ENCODE data around the gene CFAP20DC. TPM values are rescaled to one million over a fixed set of nuclear protein-coding genes. Genes with fewer than 3 reads are reported as not detected.

CFAP20DC gene
- total and polyA plus RNA-seq, 12 donors: 0.35 to 6.0 (median 2.0) TPM

DNA sequence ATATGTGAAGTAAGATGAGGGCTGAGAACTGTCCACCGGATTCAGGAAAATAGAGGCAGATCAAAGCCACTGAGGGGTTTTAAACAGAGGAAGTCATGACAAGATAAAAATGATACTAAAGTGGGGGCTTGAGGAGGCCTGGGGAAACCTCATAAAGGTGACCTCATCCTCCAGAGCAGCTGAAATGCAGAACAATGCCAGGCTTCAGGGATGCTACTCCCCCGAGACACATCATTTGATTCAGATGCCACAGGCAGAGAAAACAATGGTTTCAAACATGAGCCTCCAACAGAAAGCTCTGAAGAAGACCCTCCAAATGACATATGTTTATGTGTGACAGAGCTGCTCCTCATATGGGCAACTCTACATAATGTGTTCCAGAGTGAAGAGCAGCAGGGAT, 6.4 kb downstream of the CFAP20DC start:
- Histone ChIP-seq H3K36me3 (replicated peaks in 1 of 2) (no peaks in the 10 kb centered on the region), H3K9me3 (replicated peaks in 1 of 3) (no peaks in the 10 kb centered on the region), H3K4me1 (replicated peaks in 1 of 2) (no peaks in the 10 kb centered on the region), H3K27ac (no peak overlapping the region), H3K4me3 (no peak overlapping the region), H3K27me3 (no peaks in the 10 kb centered on the region)
- no peak for TF ChIP-seq POLR2A (IDR thresholded peaks at IDR 0.05)
- TF ChIP-seq, protein P1, sequence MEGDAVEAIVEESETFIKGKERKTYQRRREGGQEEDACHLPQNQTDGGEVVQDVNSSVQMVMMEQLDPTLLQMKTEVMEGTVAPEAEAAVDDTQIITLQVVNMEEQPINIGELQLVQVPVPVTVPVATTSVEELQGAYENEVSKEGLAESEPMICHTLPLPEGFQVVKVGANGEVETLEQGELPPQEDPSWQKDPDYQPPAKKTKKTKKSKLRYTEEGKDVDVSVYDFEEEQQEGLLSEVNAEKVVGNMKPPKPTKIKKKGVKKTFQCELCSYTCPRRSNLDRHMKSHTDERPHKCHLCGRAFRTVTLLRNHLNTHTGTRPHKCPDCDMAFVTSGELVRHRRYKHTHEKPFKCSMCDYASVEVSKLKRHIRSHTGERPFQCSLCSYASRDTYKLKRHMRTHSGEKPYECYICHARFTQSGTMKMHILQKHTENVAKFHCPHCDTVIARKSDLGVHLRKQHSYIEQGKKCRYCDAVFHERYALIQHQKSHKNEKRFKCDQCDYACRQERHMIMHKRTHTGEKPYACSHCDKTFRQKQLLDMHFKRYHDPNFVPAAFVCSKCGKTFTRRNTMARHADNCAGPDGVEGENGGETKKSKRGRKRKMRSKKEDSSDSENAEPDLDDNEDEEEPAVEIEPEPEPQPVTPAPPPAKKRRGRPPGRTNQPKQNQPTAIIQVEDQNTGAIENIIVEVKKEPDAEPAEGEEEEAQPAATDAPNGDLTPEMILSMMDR (IDR thresholded peaks at IDR 0.05): no peak
- intact Hi-C loops (cut with DNase I): no loop called here
- WGBS, 4 donors: 89 to 93% (median 90%) methylated on average over 2 of the region's 2 CpGs
- DNase-seq: no peak

DNA sequence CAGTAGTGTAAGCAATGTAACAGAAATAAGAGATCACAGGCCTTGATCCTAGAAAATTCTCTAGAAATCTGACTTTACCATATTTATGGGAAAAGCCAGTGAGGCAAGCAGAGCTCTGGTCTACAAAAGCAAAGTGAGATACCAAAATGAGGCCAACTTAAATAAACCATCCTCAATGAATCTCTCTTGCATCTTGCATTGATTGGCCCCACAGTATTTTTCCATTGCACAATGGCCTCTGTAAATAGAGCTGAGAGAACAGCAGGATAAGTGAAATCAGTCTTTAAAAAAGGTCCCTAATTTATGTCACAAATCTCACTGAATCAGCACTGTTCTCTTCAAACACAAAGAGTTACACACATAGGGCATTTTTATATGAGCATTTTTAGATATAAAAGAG, 8.9 kb downstream of the CFAP20DC start:
- Histone ChIP-seq H3K36me3 (replicated peaks in 1 of 2) (no peaks in the 10 kb centered on the region), H3K9me3 (replicated peaks in 1 of 3) (no peaks in the 10 kb centered on the region), H3K4me3 (no peak overlapping the region), H3K27me3 (no peaks in the 10 kb centered on the region), H3K4me1 (replicated peaks in 1 of 2) (no peaks in the 10 kb centered on the region), H3K27ac (no peak overlapping the region)
- TF ChIP-seq POLR2A (IDR thresholded peaks at IDR 0.05): no peak
- TF ChIP-seq, protein P1 (IDR thresholded peaks at IDR 0.05): no peak
- intact Hi-C loops (cut with DNase I): no loop called here
- DNase-seq: no peak

DNA sequence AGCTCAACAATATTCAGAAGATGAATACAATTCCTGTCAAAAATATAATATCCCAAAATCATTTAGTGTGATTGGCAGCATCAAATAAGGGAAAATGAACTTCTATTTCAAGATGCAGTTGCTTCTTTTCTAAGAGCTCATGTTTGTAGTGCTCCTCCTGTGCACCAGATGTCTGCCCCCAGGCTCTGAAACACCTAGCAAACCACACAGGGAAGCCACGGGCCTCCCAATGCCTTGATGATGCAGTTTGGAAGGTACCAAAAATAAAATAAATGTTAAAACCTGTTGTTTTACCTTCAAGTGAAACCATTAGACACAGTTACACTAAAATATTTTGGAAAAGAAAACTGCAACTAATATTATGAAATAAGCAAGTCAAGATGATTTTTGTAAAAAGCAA, 22.2 kb downstream of the CFAP20DC start:
- Histone ChIP-seq H3K4me1 (replicated peaks in 1 of 2) (peaks cover 0 to 8% of the 10 kb centered on the region in 2 donors), H3K9me3 (replicated peaks in 1 of 3) (no peaks in the 10 kb centered on the region), H3K27ac (no peak overlapping the region), H3K4me3 (no peak overlapping the region), H3K36me3 (replicated peaks in 1 of 2) (no peaks in the 10 kb centered on the region), H3K27me3 (no peaks in the 10 kb centered on the region)
- TF ChIP-seq, protein P1 (IDR thresholded peaks at IDR 0.05): no peak
- no peak for TF ChIP-seq POLR2A (IDR thresholded peaks at IDR 0.05)
- intact Hi-C loops (cut with DNase I): no loop called here
- DNase-seq: no peak
- 85 to 95% (median 88%) methylated on average over 1 of the region's 1 CpG for WGBS, 4 donors

DNA sequence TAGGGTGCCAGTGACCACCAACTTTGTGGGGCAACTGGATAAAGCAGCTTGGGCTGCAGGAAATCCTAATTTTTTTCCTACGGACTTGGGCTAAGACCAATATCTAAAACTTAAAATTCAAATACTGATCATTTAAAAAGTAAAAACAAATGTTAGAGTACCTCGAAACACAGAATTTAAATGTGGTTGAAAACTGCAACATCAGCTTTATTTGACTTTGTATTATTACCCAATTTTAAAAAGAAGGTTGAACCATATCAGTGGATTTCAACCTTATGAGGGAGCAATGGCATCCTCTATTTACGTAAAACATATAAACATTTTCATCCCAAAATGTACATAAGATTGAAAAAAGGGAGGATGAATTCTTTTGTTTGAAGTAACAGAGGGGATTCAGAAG, 26.2 kb downstream of the CFAP20DC start:
- TF ChIP-seq, protein P1 (IDR thresholded peaks at IDR 0.05): no peak
- no peak for TF ChIP-seq POLR2A (IDR thresholded peaks at IDR 0.05)
- Histone ChIP-seq H3K4me1 (replicated peaks in 1 of 2) (no peaks in the 10 kb centered on the region), H3K9me3 (replicated peaks in 1 of 3) (no peaks in the 10 kb centered on the region), H3K27me3 (no peaks in the 10 kb centered on the region), H3K27ac (no peak overlapping the region), H3K36me3 (replicated peaks in 1 of 2) (no peaks in the 10 kb centered on the region), H3K4me3 (no peak overlapping the region)
- no peak for DNase-seq
- intact Hi-C loops (cut with DNase I): no loop called here
- WGBS, 4 donors: 60 to 63% (median 63%) methylated on average over 3 of the region's 3 CpGs
